NCI-H2171 (cell line): Measurements from ENCODE around the gene OTUB2.
"Not testable (repeated sequence)": the region's sequence is repeated elsewhere in the genome, so short reads cannot be mapped to it uniquely, and the experiment has no call there.

Source experiments
- DNase-seq: peaks from one replicate; lab custom pipeline; 2025; lab: John Stamatoyannopoulos, UW

Gene OTUB2

DNA sequence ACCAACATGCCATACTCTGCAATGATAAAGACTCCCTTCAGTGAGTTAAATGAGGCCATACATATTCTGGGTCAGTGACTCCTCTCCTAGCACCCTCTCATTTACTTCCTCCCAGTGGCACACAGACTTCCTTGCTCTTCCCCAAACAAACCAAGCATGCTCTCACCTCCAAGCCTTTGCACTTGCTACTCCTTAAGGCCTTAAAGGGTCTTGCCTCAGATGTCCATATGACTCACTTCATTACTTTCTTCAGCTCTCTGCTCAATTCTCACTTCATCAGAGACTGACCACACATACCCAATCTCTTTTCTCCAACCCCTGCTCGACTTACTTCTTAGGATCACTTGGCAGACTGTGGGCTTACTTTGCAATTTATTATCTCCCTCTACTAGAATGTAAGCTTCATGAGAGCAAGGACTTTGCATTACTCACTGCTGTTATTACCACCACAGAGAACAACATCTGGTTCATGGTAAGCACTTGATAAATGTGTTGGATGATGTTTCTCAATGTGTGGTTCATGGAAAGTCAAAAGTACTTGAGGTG is 32.1 kb downstream of the OTUB2 start:
- DNase-seq, result no peak

DNA sequence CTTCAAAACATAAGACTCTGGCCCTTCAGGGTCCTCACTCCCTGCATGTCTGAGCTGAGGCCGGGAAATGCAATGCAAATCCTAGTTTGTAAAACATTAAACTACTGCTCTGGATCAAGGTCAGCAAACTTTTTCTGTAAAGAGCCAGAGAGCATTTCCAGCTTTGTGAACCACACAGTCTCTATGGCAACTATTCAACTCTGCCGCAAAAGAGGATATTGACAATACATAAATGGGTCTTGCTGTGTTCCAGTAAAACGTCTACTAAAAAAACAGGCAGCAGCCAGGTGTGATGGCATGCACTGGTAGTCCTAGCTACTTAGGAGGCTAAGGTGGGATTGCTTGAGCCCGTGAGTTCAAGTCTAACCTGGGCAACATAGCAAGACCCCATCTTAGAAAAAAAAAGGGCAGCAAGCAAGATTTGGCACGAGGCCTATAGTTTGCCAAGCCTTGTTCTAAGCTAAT is 32.6 kb downstream of the OTUB2 start:
- no peak for DNase-seq

DNA sequence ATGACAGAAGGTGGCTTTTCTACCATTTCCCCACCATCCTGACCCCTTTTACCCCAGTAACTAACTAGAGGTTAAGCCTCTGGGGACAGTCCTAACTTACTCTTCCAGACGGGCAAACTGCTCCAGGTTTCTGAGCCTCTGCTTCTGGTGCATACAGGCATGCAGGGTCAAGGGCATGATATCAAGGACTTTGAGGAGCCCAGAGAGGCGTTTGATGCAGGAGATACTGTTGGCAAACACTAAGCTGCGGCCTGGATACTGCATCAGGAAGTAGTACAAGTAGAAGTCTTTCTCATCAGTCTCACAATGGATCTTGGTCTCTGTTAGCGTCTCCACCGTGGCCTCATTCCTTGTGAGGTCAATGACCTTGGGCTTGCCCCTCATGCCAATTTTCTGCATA is 33.9 kb downstream of the OTUB2 start:
- DNase-seq, result no peak

DNA sequence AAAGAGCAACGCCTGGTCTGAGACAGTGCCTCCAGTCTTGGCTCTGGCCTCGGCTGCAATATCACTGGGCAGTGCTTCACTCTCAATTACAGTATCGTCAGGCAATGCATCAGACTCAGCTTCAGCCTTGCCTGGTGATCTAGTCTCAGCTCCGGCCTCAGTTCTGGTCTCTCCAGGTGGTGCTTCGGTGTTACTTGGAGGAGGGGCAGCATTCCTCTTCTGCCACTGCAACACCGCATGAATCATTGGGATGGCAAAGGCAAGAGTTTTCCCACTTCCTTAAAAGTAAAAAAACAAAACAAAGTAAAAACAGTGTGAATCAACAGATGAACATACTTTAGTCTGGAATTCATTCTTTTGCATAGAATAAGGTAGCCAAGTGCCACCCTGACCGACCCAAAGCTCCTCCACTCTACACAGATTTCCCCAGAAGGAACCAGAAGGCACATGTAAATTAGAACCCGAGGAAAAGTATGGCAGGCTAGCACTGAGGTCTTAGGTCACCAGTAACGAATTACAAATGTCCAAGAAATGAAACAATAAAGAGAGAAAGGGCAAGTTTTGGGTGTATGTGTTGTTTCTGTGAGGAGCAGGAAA is 36.3 kb downstream of the OTUB2 start:
- no peak for DNase-seq

DNA sequence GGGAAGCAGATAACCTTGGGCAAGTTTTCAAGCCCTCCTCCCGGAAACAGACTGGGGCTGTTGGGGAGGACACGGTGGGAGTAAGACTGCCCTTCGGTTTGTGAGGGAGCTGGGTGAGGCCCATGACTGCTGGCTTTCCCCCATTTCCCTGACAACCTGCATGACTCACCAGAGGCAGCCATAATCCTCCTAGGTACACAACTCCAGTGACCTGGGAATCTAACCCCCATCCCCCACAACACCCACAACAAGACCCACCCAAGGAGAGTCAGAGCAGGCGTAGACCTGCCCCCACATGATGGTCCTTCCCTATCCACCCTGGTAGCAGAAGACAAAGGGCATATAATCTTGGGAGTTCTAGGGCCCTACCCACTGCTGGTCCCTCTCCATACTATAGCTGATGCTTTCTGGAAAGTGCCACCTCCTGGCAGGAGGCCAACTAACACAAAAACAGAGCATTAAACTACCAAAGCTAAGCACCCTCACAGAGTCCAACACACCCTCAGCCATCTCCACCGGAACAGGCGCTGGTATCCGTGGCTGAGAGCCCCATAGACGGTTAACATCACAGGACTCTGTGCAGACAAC is 40.0 kb downstream of the OTUB2 start:
- no peak for DNase-seq

DNA sequence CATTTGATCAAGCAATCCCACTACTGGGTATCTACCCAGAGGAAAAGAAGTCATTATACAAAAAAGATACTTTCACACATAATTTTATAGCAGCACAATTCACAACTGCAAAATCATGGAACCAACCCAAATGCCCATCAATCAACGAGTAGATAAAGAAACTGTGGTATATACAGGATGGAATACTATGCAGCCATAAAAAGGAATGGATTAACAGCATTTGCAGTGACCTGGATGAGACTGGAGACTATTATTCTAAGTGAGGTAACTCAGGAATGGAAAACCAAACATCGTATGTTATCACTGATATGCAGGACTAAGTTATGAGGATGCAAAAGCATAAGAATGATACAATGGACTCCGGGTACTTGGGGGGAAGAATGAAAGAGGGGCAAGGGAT is 45.9 kb downstream of the OTUB2 start:
- DNase-seq, result not testable (repeated sequence)

DNA sequence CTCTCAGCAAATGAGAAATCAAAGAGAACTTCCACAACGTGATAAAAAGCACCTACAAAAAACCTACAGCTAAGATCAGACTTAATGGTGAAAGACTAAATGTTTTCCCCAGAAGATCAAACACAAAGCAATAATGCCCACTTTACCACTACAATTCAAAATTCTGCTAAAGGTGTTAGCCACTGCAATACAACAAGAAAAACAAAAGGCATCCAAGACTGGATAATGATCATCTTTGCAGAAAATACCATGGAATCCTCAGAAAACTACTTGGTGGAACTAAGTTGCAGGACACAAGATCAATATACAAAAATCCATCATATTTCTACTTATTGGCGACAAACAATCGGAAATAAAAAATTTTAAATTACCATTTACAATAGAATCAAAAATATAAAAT is 48.4 kb downstream of the OTUB2 start:
- DNase-seq, result no peak

DNA sequence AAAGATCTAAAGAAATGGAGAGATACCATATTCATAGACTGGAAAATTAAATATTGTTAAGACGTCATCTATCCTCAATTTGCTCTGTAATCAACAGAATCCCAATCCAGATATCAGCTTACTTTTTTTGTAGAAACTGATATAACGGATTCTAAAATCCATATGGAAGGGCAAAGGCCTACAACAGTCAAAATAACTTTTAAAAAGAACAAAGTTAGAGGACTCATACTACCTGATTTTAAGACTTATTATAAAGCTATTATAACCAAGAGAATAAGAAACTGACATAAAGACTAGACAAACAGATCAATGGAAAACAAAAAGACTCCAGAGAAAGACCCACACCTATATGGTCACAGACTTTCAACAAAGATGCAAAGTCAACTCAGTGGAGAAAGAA is 48.9 kb downstream of the OTUB2 start:
- no peak for DNase-seq

DNA sequence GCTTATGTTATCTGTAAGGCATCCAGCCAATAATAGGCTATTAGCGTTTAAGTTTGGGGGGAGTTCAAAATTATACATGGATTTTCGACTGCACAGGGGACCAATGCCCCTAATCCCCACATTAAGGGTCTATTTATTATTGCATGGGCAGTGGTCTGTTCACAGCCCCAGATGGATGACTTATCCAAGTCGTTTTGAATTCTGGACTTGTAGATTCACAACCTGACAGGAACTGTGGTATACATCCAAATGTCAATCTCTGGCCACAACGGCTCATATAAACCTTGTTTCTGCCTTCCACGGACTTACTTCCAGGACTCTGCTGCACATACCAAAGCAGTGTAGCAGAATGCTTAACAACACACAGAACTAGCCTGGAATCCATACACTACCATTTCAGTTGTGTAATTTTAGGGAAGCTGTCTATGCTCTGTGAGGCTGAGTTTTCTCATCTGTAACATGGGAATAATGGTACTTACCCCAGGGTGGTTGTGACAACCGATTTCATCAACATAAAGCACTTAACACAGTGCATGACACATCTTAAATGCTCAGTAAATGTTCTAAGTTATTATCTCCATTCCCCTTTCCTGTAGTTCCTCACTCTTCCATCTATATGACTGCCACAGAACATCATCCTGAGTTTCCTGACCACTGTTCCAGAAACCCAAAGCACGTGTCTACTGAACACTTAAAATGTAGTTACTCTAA is 51.1 kb downstream of the OTUB2 start:
- no peak for DNase-seq

DNA sequence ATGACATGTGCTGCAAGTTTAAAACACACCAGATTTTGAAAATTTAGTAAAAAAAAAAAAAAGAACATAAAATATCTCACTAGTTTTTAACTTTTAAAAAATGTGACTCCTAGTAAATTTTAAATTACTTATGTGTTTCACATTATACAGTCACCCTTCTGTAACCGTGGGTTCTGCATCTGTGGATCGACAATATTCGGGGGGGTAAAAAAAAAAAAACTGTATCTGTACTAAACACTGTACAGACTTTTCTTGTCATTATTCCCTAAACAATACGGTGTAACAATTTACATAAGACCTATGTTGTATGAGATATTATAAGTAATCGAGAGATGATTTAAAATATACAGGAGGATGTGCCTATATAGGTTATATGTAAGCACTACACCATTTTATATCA is 51.7 kb downstream of the OTUB2 start:
- DNase-seq, result no peak

DNA sequence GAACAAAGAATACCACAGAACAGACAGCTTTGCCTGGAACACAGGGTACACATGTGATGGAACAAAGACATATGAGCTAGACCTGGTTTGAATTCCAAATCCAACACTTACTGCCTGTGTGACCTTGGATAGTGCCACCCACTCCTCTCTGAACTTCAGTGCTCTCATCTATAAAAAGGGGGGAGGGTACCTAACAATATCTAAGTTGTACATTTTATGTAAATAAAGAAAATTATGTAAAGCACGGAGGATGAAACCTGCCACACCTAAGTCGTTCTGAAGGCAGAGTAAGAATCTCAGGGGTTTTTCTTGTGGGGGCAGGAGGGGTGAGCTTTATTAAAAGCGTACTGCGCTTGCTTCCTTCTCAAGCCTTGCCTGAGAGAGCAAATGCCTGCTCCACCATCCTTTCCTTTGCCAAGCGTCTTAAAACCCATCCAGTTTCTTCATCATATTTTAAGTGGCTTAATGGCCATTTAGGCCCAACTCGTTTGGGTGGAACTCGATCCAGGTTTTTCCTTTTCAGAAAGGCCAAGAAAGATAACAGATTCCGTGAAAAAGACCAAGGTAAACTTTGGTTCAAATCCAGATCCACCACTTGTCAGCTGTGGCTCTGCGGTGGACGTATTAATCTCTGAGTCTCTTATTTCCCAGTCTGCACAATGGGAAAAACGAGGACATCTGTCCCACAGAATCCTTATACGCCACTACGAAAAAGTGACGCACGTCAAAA is 53.9 kb downstream of the OTUB2 start:
- no peak for DNase-seq

DNA sequence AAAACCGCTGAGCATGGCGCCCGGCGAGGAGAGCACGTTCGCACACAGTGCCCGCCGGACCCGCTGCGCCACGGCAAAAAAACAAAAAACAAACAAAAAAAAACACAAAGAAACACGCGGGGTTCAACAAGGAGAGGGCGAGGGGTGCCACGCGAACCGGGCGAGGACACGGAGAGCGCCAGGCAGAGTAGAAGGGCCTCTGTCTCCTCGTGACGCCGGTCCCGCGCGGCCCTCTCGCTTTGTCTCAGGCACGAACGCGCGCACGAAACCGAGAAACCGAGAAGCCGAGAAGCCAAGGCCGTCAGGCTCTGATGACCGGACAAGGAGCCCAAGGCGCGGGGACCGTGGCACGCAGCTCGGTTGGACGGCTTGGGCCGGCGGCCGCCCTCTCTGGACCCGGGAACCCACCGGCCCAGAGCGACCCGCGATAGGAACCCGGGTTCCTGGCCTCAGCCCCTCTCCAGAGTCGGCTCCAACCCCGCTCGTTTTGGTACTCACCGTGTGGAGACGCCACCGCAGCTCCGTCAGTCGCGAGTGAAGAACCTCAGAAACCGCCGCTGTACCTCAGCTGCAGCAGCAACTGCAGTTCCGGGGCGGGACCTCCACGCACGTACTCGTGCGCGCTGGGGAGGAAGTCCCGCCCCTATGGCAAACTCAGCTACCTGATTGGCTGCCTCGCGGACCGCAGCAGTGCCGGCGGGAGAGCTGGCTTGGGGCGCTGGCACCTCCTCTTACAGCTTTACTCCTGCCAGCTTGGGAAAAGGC is 54.7 kb downstream of the OTUB2 start, which contains the start of the genes DDX24 and IFI27L1:
TSS of gene DDX24 (minus strand) at position 582 of the 765 bp plus-strand sequence. CDS start 1,460 bp downstream, outside the sequence.
TSS of gene IFI27L1 (plus strand) at position 690 of the 765 bp plus-strand sequence. CDS start 15,628 bp downstream, outside the sequence.
- DNase-seq, result peak; percentile 96

DNA sequence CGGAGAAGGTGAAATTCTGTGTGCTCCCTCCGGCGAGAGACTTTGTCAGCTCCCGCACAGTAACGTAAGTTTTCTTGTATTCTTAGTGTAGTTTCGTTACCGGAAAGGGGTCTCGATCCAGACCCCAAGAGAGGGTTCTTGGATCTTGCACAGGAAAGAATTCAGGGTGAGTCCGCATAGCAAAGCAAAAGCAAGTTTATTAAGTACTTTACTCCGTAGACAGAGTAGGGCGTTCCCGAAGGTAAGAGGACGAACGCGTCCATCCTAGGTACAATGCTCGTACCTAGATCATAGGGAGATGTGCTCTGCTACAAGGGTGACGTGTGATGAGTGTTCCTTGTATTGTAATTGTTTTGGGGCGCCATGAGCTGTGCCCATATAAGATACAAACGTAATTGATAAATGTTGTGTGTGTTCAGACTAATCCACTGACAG is 55.3 kb downstream of the OTUB2 start:
- no peak for DNase-seq

DNA sequence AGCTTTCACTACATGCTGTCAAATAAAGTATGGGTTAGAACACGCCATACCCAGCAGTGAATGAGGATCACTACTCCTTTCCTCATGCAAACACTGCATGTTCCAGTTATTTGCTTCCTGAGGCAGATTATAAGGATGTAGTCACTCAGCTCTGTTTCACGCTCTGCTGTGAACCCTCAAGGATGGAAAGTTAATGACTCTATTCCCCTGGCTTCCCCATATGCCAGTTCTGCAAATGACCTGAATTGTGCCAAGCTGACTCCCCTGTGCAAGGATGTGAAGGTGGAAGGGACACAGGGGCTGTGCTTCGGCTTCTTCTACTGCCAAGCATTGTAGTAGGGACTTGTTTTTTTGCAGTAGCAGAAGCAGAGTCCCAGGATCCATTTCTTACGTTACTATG is 61.8 kb downstream of the OTUB2 start:
- DNase-seq, result no peak

DNA sequence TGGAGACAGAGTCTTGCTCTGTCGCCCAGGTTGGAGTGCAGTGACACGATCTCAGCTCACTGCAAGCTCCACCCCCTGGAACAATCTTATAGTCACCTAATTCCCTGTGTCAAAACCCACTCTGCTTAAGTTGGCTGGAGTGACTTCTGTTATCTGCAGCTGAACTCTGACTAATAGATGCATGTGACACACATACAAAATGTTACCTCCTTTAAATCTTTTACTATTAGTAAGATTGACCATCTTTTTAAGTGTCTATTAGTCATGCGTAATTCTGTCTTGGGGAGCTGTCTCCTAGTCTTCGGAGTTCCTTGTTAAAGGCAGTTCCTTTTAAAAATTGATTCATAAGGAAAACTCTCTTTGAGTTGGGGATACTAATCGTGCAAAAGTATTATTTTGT is 62.4 kb downstream of the OTUB2 start:
- DNase-seq, result no peak

DNA sequence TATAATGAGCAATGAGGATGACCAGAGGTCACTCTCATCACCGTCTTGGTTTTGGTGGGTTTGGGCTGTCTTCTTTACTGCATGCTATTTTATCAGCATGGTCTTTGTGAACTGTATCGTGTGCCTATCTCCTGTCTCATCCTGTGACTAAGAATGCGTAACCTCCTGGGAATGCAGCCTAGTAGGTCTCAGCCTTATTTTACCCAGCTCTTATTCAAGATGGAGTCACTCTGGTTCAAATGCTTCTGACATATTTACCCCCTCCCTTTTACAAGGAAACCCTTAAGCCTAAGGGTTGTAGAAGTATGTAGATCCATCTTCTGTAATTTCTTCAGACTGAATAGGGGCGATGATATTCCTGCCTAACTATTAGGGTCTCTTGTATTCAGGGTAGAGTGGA is 63.3 kb downstream of the OTUB2 start:
- DNase-seq, result no peak

DNA sequence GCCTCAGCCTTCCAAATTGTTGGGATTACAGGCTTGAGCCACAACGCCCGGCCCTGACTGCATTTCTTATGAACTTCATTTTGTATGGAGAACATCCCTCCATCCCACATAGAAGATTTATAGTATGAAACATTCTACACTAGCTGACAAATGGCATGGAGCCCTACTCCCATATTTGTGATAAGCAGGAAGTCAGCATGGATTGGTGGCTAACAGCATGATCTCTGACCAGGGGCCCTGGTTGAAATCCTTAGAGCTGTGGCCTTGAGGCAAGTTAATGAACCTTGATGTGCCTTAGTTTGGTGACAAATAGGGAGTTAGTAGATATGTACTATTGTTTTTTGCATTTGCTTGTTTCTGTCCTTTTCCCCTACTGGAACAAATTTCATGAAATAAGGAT is 67.3 kb downstream of the OTUB2 start:
- DNase-seq, result no peak

DNA sequence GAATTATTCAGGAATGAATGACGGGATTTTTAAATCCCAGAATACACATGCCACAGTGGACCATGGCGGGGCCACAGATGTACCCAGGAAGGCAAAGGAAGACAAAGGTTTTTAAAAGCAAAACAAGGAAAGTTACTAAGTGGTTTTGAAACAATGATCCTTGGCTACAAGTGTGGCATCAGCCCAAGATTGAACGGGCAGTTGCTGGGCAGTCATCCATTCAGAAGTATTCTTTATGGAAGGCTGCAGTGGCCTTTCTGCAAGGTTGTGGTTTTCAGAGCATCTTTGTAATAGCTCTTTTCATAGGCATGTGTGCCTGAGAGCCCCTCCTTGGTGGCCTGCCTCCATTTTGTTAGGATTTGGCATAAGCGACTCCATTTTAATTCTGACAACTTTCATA is 71.0 kb downstream of the OTUB2 start:
- DNase-seq, result no peak
